Measurements from ENCODE around the gene ENPP6.

GRCh38 chr4:184171011-184171410 is 46.7 kb downstream of the ENPP6 start:
- TF ChIP-seq, protein P1, sequence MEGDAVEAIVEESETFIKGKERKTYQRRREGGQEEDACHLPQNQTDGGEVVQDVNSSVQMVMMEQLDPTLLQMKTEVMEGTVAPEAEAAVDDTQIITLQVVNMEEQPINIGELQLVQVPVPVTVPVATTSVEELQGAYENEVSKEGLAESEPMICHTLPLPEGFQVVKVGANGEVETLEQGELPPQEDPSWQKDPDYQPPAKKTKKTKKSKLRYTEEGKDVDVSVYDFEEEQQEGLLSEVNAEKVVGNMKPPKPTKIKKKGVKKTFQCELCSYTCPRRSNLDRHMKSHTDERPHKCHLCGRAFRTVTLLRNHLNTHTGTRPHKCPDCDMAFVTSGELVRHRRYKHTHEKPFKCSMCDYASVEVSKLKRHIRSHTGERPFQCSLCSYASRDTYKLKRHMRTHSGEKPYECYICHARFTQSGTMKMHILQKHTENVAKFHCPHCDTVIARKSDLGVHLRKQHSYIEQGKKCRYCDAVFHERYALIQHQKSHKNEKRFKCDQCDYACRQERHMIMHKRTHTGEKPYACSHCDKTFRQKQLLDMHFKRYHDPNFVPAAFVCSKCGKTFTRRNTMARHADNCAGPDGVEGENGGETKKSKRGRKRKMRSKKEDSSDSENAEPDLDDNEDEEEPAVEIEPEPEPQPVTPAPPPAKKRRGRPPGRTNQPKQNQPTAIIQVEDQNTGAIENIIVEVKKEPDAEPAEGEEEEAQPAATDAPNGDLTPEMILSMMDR (IDR thresholded peaks at IDR 0.05; ENCODE audit: insufficient read depth, low read length, poor library complexity, severe bottlenecking): no peak
- TF ChIP-seq EZH2phosphoT487 (conservative IDR thresholded peaks at IDR 0.05; ENCODE audit: low read length): no peak
